B cell (primary cell): Measurements from ENCODE around the gene DTNA. TPM values are rescaled to one million over a fixed set of nuclear protein-coding genes. Genes with fewer than 3 reads are reported as not detected.

Experiments
- ATAC-seq: fragments of 200-7000 bp; cut with Tn5 transposase; one replicate; pipeline ENCODE4 v1.10.0; 2021; ENCODE audit warnings: low read depth, mild to moderate bottlenecking, moderate number of reproducible peaks, moderate library complexity
- CTCF ChIA-PET: fragments of 350-600 bp; sonication (Branson Sonifier 250); formaldehyde crosslinking; loops from one replicate; lab custom pipeline; 2021; ENCODE audit warnings: antibody characterized with exemption, inconsistent platforms; lab: Charles Lee
- POLR2A ChIA-PET: fragments of 350-600 bp; sonication (Branson Sonifier 250); formaldehyde crosslinking; loops from one replicate; lab custom pipeline; 2021; ENCODE audit warnings: antibody characterized with exemption; lab: Charles Lee
- DNase-seq: peaks from one replicate; pipeline ENCODE4 v3.0.0; 2013
- H2AFZ ChIP-seq: 2 replicates; pipeline ENCODE4 v1.6.1; 2012; ENCODE audit warnings: mild to moderate bottlenecking, low read depth, low read length; ENCODE audit not compliant: insufficient read depth, poor library complexity, severe bottlenecking
- H3K27ac ChIP-seq, 2 donors: 1 replicate in 1 of 2; 2 replicates in 1 of 2; pipeline ENCODE4 v1.5.1; 2012 to 2013; ENCODE audit warnings: low read length in 2 of 2, mild to moderate bottlenecking in 2 of 2, moderate library complexity in 1 of 2
- H3K27me3 ChIP-seq, 4 experiments: fragments of 200-600 bp in 1 of 4; sonication (generic) in 1 of 4; replicated peaks in 1 of 4; 1 replicate in 2 of 4; 2 replicates in 2 of 4; pipeline versions ENCODE4 v1.6.1 to v1.7.0; 2013 to 2016; ENCODE audit warnings: low read length in 3 of 4, mild to moderate bottlenecking in 2 of 4, mixed read lengths in 1 of 4, moderate library complexity in 1 of 4; ENCODE audit not compliant: insufficient read depth in 4 of 4, control insufficient read depth in 3 of 4; ENCODE audit errors: control extremely low read depth in 1 of 4
- H3K36me3 ChIP-seq, 2 experiments: replicated peaks in 1 of 2; 1 replicate in 1 of 2; 2 replicates in 1 of 2; pipeline versions ENCODE4 v1.6.1 to v1.7.1; 2013; ENCODE audit warnings: low read length in 1 of 2; ENCODE audit not compliant: insufficient read depth in 2 of 2, control insufficient read depth in 1 of 2; ENCODE audit errors: control extremely low read depth in 1 of 2, extremely low read depth in 1 of 2
- H3K4me1 ChIP-seq, 2 donors: fragments of 200-600 bp in 1 of 2; sonication (generic) in 1 of 2; 1 replicate in 1 of 2; 2 replicates in 1 of 2; pipeline versions ENCODE4 v1.5.1 to v1.6.1; 2013 to 2017; ENCODE audit warnings: low read length in 2 of 2; ENCODE audit not compliant: control insufficient read depth in 2 of 2, insufficient read depth in 2 of 2
- H3K4me2 ChIP-seq: replicated peaks from 2 replicates; pipeline ENCODE3; 2012; ENCODE audit warnings: mild to moderate bottlenecking, low read depth, low read length; ENCODE audit not compliant: poor library complexity, severe bottlenecking
- H3K4me3 ChIP-seq, 5 experiments: fragments of 200-600 bp in 1 of 5; sonication (generic) in 1 of 5; 1 replicate in 3 of 5; 2 replicates in 2 of 5; pipeline versions ENCODE4 v1.5.1 to v1.7.0; 2011 to 2016; ENCODE audit warnings: low read length in 4 of 5, mild to moderate bottlenecking in 4 of 5, low read depth in 2 of 5, control low read depth in 1 of 5, moderate library complexity in 1 of 5; ENCODE audit not compliant: insufficient read depth in 1 of 5; ENCODE audit errors: control extremely low read depth in 1 of 5, extremely low read depth in 1 of 5
- H3K79me2 ChIP-seq: fragments of 200-600 bp; sonication (generic); one replicate; pipeline ENCODE4 v1.6.0; 2016; ENCODE audit warnings: low read length; ENCODE audit not compliant: control insufficient read depth, insufficient read depth
- H3K9ac ChIP-seq: fragments of 200-600 bp; sonication (generic); 2 replicates; pipeline ENCODE4 v1.6.1; 2017; ENCODE audit warnings: mild to moderate bottlenecking, low read length, moderate library complexity
- H3K9me3 ChIP-seq, 3 donors: one replicate each; pipeline versions ENCODE4 v1.6.1 to v1.7.1; 2013; ENCODE audit warnings: low read length in 2 of 3; ENCODE audit not compliant: control insufficient read depth in 2 of 3, insufficient read depth in 1 of 3; ENCODE audit errors: control extremely low read depth in 1 of 3
- H4K20me1 ChIP-seq: 2 replicates; pipeline ENCODE4 v1.6.0; 2012; ENCODE audit warnings: mild to moderate bottlenecking, low read length; ENCODE audit not compliant: insufficient read depth, control insufficient read depth, poor library complexity, severe bottlenecking
- H3K27ac Mint-ChIP-seq: one replicate; pipeline ENCODE4 v1.8.0; 2021; ENCODE audit warnings: mixed read lengths
- H3K27me3 Mint-ChIP-seq: one replicate; pipeline ENCODE4 v1.8.0; 2021; ENCODE audit warnings: mixed read lengths
- H3K4me1 Mint-ChIP-seq: one replicate; pipeline ENCODE4 v1.8.0; 2021; ENCODE audit warnings: mixed read lengths
- H3K4me3 Mint-ChIP-seq: one replicate; pipeline ENCODE4 v1.8.0; 2021; ENCODE audit warnings: mixed read lengths
- H3K9me3 Mint-ChIP-seq: one replicate; pipeline ENCODE4 v1.8.0; 2022; ENCODE audit warnings: mixed read lengths; ENCODE audit not compliant: insufficient read depth
- EZH2 ChIP-seq: IDR thresholded peaks from 2 replicates; pipeline ENCODE4 v1.6.1; 2012; ENCODE audit warnings: borderline replicate concordance, low read depth, mild to moderate bottlenecking, moderate library complexity, low read length; ENCODE audit not compliant: insufficient read depth, poor library complexity, severe bottlenecking
- WGBS: methylation state at CpG from one replicate; pipeline ENCODE4 v1.1.5; 2013; ENCODE audit warnings: missing lambda C conversion rate; ENCODE audit not compliant: insufficient coverage; 5-methylcytosine and 5-hydroxymethylcytosine counted together
- intact Hi-C: fragments of 100-400 bp; cut with micrococcal nuclease; formaldehyde crosslinking; loops from one replicate; pipeline ENCODE4 v1.10.0; 2022
- polyA plus RNA-seq: library from polyadenylated mRNA; depleted of rRNA; stranded (reverse); fragments of >200 nt; gene quantifications from 2 replicates; pipeline ENCODE4 v1.2.3, GENCODE V29; 2012
- total RNA-seq, 2 donors: library from RNA; stranded (reverse); fragments of 120-200 nt in 1 of 2; gene quantifications; 1 replicate in 1 of 2; 2 replicates in 1 of 2; pipeline versions ENCODE4 v1.2.3 to v1.2.4, GENCODE V29; 2013 to 2022
- TF ChIP-seq, protein P1 (sequence below): fragments of 200-600 bp; IDR thresholded peaks from one replicate; pipeline ENCODE4 v1.8.0; 2022; ENCODE audit warnings: antibody characterized with exemption, mild to moderate bottlenecking

Gene DTNA
- total and polyA plus RNA-seq, 2 donors (not counting 1 experiment from before 2014, with no cell fraction given), result not detected

DNA sequence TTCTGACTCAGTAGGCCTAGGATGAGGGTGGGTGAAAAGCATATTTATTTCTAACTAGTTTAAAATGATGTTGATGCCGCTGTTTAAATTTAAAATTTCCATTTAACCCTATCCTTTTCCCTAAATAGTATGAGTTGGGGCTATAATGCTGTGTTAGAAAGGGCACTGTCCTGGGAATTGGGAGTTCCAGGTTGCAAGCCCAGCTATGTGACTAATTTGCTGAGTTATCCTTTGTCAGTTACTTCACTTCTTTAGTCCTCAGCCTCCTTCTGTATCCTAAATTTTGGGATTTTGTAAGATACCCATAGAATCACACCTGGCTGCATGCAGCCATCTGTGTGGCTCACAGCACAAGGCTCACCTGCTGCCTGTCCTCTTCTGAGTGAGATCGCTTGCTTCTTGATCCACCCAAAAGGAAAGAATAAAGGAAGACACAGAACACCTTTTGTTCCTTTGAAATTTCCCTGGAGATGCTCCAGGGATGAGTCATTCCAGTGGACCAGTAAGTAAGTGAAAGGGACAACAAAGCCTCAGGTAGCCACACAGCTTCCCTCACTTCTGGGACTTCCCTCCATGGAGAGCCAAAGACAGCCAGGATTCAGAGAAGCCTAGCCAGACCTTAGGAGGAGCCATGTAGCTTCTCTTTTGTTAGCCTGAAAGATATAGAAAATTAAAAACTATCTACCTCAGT, 97.2 kb downstream of the DTNA start:
- no peak for ATAC-seq
- no peak overlapping the region for H2AFZ ChIP-seq

DNA sequence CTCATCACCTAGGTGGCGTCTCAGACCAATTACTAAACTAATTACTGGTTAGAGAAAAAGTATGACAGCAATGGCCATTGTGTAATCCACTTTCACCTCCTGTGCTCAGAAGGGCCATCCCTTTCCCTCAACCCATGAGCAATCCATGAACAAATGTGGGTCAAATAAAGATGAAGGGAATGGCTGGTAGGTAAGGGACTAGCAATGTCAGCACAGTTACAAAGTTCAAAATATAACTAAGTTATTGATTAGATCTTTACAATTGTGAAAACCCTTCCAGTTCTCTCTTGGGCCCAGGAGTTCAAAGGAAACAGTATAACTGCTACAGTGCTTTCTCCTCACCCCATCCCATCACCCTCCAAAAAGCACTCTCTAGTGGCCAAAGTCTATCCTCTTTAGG, 98.3 kb downstream of the DTNA start:
- TF ChIP-seq, protein P1, sequence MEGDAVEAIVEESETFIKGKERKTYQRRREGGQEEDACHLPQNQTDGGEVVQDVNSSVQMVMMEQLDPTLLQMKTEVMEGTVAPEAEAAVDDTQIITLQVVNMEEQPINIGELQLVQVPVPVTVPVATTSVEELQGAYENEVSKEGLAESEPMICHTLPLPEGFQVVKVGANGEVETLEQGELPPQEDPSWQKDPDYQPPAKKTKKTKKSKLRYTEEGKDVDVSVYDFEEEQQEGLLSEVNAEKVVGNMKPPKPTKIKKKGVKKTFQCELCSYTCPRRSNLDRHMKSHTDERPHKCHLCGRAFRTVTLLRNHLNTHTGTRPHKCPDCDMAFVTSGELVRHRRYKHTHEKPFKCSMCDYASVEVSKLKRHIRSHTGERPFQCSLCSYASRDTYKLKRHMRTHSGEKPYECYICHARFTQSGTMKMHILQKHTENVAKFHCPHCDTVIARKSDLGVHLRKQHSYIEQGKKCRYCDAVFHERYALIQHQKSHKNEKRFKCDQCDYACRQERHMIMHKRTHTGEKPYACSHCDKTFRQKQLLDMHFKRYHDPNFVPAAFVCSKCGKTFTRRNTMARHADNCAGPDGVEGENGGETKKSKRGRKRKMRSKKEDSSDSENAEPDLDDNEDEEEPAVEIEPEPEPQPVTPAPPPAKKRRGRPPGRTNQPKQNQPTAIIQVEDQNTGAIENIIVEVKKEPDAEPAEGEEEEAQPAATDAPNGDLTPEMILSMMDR, result no peak
- TF ChIP-seq EZH2, result no peak
- ATAC-seq, result no peak
- WGBS, result no CpG with 5 or more reads among the region's 1 CpG
- Histone ChIP-seq H3K4me2 (no peak overlapping the region), H4K20me1 (no peaks in the 10 kb centered on the region), H3K9me3 (no peaks in the 10 kb centered on the region), H3K27ac (no peak overlapping the region), H3K4me3 (no peak overlapping the region), H2AFZ (no peak overlapping the region), H3K36me3 (no peaks in the 10 kb centered on the region), H3K9ac (no peak overlapping the region), H3K27me3 (no peaks in the 10 kb centered on the region), H3K79me2 (no peaks in the 10 kb centered on the region), H3K4me1 (no peaks in the 10 kb centered on the region)
- CTCF ChIA-PET, result interaction anchor here (1.1 kb wide), 1 partner anchor 25 kb away, joined by 4 read pairs; no protein-coding TSS in a partner anchor
- intact Hi-C loops, result no loop called here
- Mint-ChIP-seq H3K4me1 (no peaks in the 10 kb centered on the region), H3K27me3 (peaks cover 4% of the 10 kb centered on the region), H3K4me3 (no peak overlapping the region), H3K9me3 (no peaks in the 10 kb centered on the region), H3K27ac (no peak overlapping the region)
- POLR2A ChIA-PET, result no interaction called here
- DNase-seq, result no peak

More for the DNA sequence above, 97.2 kb downstream of the DTNA start:
- no peak overlapping the region for H3K27ac Mint-ChIP-seq
- Histone ChIP-seq H3K4me3 (no peak overlapping the region), H3K27ac (no peak overlapping the region), H3K9me3 (no peaks in the 10 kb centered on the region), H3K4me2 (no peak overlapping the region), H3K9ac (no peak overlapping the region), H3K4me1 (no peaks in the 10 kb centered on the region), H3K79me2 (no peaks in the 10 kb centered on the region), H3K36me3 (no peaks in the 10 kb centered on the region), H3K27me3 (no peaks in the 10 kb centered on the region), H4K20me1 (no peaks in the 10 kb centered on the region)
- ChIA-PET POLR2A (no interaction called here), CTCF (no interaction called here)
- WGBS, result 83% methylated on average over 1 of the region's 2 CpGs
- no peak overlapping the region for H3K4me3 Mint-ChIP-seq
- no peaks in the 10 kb centered on the region for H3K4me1 Mint-ChIP-seq
- TF ChIP-seq EZH2, result no peak
- TF ChIP-seq, protein P1, result no peak
- no peak for DNase-seq
- no peaks in the 10 kb centered on the region for H3K9me3 Mint-ChIP-seq
- peaks cover 10% of the 10 kb centered on the region for H3K27me3 Mint-ChIP-seq
- intact Hi-C loops, result no loop called here
